Measurements from ENCODE around the gene PRKAG2. TPM values are rescaled to one million over a fixed set of nuclear protein-coding genes. Genes with fewer than 3 reads are reported as not detected.

PRKAG2 gene
- total and polyA plus RNA-seq, 2 of the 8 experiments (the other 6 are each of a cell fraction or from before 2014, with no cell fraction given), result 7.5 to 18.1 TPM

- TF ChIP-seq TCF12 (IDR thresholded peaks at IDR 0.05; ENCODE audit: low read depth, low read length) (0 out of 2 replicates have a peak, but pooled peaks have one; percentile 9), KDM1A (IDR thresholded peaks at IDR 0.05; ENCODE audit: borderline replicate concordance, low read length) (no peak), GTF2F1 (IDR thresholded peaks at IDR 0.05; ENCODE audit: borderline replicate concordance, low read depth, low read length) (no peak), CREB1 (IDR thresholded peaks at IDR 0.05) (0 out of 2 replicates have a peak, but pooled peaks have one; percentile 30), CBX8 (IDR thresholded peaks at IDR 0.05; ENCODE audit: borderline replicate concordance, low read depth, low read length) (no peak), SIX5 (IDR thresholded peaks at IDR 0.05; ENCODE audit: low read depth, low read length) (no peak), SP2 (IDR thresholded peaks at IDR 0.05; ENCODE audit: low read length) (no peak), RBBP5 (IDR thresholded peaks at IDR 0.05; ENCODE audit: borderline replicate concordance, low read depth, low read length) (no peak), HDAC6 (IDR thresholded peaks at IDR 0.05; ENCODE audit: low read depth, low read length) (no peak), SAP30 (IDR thresholded peaks at IDR 0.05; ENCODE audit: insufficient read depth, insufficient replicate concordance, low read length) (no peak), SUZ12 (IDR thresholded peaks at IDR 0.05; ENCODE audit: low read length) (no peak), CHD2 (IDR thresholded peaks at IDR 0.05; ENCODE audit: low read length) (no peak), EZH2 (IDR thresholded peaks at IDR 0.05; ENCODE audit: low read depth, low read length, severe bottlenecking) (no peak), SIN3A (conservative IDR thresholded peaks at IDR 0.05 in 1 of 2, IDR thresholded peaks at IDR 0.05 in 1 of 2; ENCODE audit: low read depth in 1 of 2, low read length in 2 of 2) (no peak), ATF2 (IDR thresholded peaks at IDR 0.05; ENCODE audit: low read length) (no peak), FOSL1 (IDR thresholded peaks at IDR 0.05; ENCODE audit: insufficient read depth, low read depth, low read length) (no peak), KDM5A (IDR thresholded peaks at IDR 0.05; ENCODE audit: low read length) (no peak), CEBPB (IDR thresholded peaks at IDR 0.05; ENCODE audit: low read depth, low read length) (no peak), POLR2A (IDR thresholded peaks at IDR 0.05; ENCODE audit: control extremely low read depth in 1 of 2, low read depth in 2 of 2, low read length in 2 of 2) (no peak), JUND (IDR thresholded peaks at IDR 0.05; ENCODE audit: low read length) (no peak), RXRA (IDR thresholded peaks at IDR 0.05; ENCODE audit: insufficient read depth, low read depth, low read length) (no peak), BACH1 (IDR thresholded peaks at IDR 0.05; ENCODE audit: low read length) (no peak), PHF8 (conservative IDR thresholded peaks at IDR 0.05; ENCODE audit: low read depth, low read length) (no peak), SRF (IDR thresholded peaks at IDR 0.05; ENCODE audit: low read depth, low read length) (no peak), TBP (IDR thresholded peaks at IDR 0.05; ENCODE audit: low read depth, low read length) (no peak), TAF7 (optimal IDR thresholded peaks at IDR 0.05; ENCODE audit: borderline replicate concordance, low read depth, low read length) (no peak)
These were observed 117.3 kb downstream of the PRKAG2 start (continued) for GRCh38 chr7:151759591-151760042.

Data from H1 (cell line).